ENCODE data around the gene C2orf78. TPM values are rescaled to one million over a fixed set of nuclear protein-coding genes. Genes with fewer than 3 reads are reported as not detected.

Gene C2orf78
- total and polyA plus RNA-seq, 4 donors: not detected

GRCh38 chr2:73841912-73842738 is 58.1 kb downstream of the C2orf78 start:
- Histone ChIP-seq H3K27me3 (ENCODE audit: control insufficient read depth in 3 of 3, insufficient read depth in 3 of 3, low read length in 2 of 3) (no peaks in the 10 kb centered on the region), H3K9ac (ENCODE audit: insufficient read depth in 1 of 2, low read length in 2 of 2) (no peak overlapping the region), H3K9me3 (ENCODE audit: control insufficient read depth in 4 of 4, insufficient read depth in 3 of 4, low read length in 3 of 4) (no peaks in the 10 kb centered on the region), H3K36me3 (ENCODE audit: control insufficient read depth in 4 of 4, insufficient read depth in 4 of 4, low read length in 4 of 4) (peaks cover 4 to 20% (median 13%) of the 10 kb centered on the region in 4 donors), H3K4me3 (no peak overlapping the region), H3K4me1 (ENCODE audit: control insufficient read depth in 5 of 5, insufficient read depth in 5 of 5, low read length in 5 of 5) (peaks cover 0 to 6% (median 0%) of the 10 kb centered on the region in 5 donors), H3K27ac (ENCODE audit: low read depth in 1 of 2, low read length in 1 of 2) (no peak overlapping the region)
- TF ChIP-seq CTCF (IDR thresholded peaks at IDR 0.05; ENCODE audit: control extremely low read depth, extremely low read depth): no peak
- no peak for ATAC-seq (ENCODE audit: insufficient read depth, low FRiP score)
- 75 to 78% methylated on average over 5 of the region's 5 CpGs for WGBS, 2 donors
- no peak for DNase-seq

DNA sequence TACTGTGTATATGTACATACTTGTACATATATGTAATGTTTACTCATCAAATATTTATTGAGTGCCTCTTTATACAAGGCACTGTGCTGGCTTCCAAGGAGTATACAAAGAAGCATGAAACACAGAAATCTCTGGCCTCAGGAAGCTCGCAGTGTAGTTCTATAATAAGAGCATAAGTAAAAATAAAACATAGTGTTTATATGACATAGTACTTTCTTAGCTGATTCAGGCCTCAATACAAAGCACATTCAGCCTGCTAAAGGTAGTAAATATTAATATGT is 58.7 kb downstream of the C2orf78 start:
- DNase-seq (no peak), ATAC-seq (ENCODE audit: insufficient read depth, low FRiP score) (no peak)
- H3K4me1 ChIP-seq (ENCODE audit: control insufficient read depth in 5 of 5, insufficient read depth in 5 of 5, low read length in 5 of 5): peaks cover 0 to 6% (median 0%) of the 10 kb centered on the region in 5 donors
- 60 to 79% methylated on average over 1 of the region's 1 CpG for WGBS, 2 donors
- no peak overlapping the region for H3K4me3 ChIP-seq
- peaks cover 10 to 25% (median 18%) of the 10 kb centered on the region in 4 donors for H3K36me3 ChIP-seq (ENCODE audit: control insufficient read depth in 4 of 4, insufficient read depth in 4 of 4, low read length in 4 of 4)
- no peak for TF ChIP-seq CTCF (IDR thresholded peaks at IDR 0.05; ENCODE audit: control extremely low read depth, extremely low read depth)
- no peaks in the 10 kb centered on the region for H3K9me3 ChIP-seq (ENCODE audit: control insufficient read depth in 4 of 4, insufficient read depth in 3 of 4, low read length in 3 of 4)
- no peaks in the 10 kb centered on the region for H3K27me3 ChIP-seq (ENCODE audit: control insufficient read depth in 3 of 3, insufficient read depth in 3 of 3, low read length in 2 of 3)
- no peak overlapping the region for H3K27ac ChIP-seq (ENCODE audit: low read depth in 1 of 2, low read length in 1 of 2)
- no peak overlapping the region for H3K9ac ChIP-seq (ENCODE audit: insufficient read depth in 1 of 2, low read length in 2 of 2)

DNA sequence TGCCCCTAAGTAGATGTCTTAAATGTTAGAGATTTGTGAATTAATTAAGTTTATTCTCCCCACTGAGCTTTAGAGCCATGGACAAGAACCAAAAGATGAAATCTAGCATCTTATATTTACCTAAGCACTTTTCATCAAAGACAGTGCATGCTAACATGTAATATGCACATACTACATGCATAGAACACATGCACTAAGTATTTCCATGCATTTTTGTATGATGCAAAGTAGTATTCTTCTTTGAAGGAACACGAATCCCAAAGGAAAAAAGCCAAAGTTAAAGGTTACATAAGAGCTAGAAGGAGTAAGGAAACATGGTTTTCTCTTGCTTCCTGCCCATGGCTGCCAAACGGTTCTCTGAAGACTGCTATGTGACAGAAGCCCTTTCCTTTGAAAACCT is 60.1 kb downstream of the C2orf78 start:
- Histone ChIP-seq H3K4me1 (ENCODE audit: control insufficient read depth in 5 of 5, insufficient read depth in 5 of 5, low read length in 5 of 5) (peaks cover 0 to 3% (median 0%) of the 10 kb centered on the region in 5 donors), H3K4me3 (no peak overlapping the region), H3K9ac (ENCODE audit: insufficient read depth in 1 of 2, low read length in 2 of 2) (no peak overlapping the region), H3K36me3 (ENCODE audit: control insufficient read depth in 4 of 4, insufficient read depth in 4 of 4, low read length in 4 of 4) (peaks cover 14 to 33% (median 20%) of the 10 kb centered on the region in 4 donors), H3K27me3 (ENCODE audit: control insufficient read depth in 3 of 3, insufficient read depth in 3 of 3, low read length in 2 of 3) (no peaks in the 10 kb centered on the region), H3K9me3 (ENCODE audit: control insufficient read depth in 4 of 4, insufficient read depth in 3 of 4, low read length in 3 of 4) (no peaks in the 10 kb centered on the region), H3K27ac (ENCODE audit: low read depth in 1 of 2, low read length in 1 of 2) (no peak overlapping the region)
- 22 to 46% methylated on average over 2 of the region's 2 CpGs for WGBS, 2 donors
- DNase-seq: no peak
- no peak for ATAC-seq (ENCODE audit: insufficient read depth, low FRiP score)
- no peak for TF ChIP-seq CTCF (IDR thresholded peaks at IDR 0.05; ENCODE audit: control extremely low read depth, extremely low read depth)
